Ascending aorta (tissue), 2 donors: Measurements from ENCODE around the gene PSMD2. TPM values are rescaled to one million over a fixed set of nuclear protein-coding genes. Genes with fewer than 3 reads are reported as not detected.

Experiments used
- DNase-seq, 2 donors: peaks; one replicate each; pipeline ENCODE4 v3.0.0-alpha.2; 2019; ENCODE audit warnings: low spot score in 2 of 2
- H3K27ac ChIP-seq, 2 donors: fragments of 200-600 bp; sonication (generic); one replicate each; pipeline ENCODE4 v1.5.1; 2016 to 2017; ENCODE audit warnings: mild to moderate bottlenecking in 1 of 2
- H3K27me3 ChIP-seq: fragments of 200-600 bp; sonication (generic); one replicate; pipeline ENCODE4 v1.5.1; 2017
- H3K36me3 ChIP-seq, 2 donors: fragments of 200-600 bp; sonication (generic); one replicate each; pipeline ENCODE4 v1.5.1; 2016
- H3K4me1 ChIP-seq, 2 donors: fragments of 200-600 bp; sonication (generic); one replicate each; pipeline ENCODE4 v1.5.1; 2016 to 2017; ENCODE audit warnings: mild to moderate bottlenecking in 1 of 2
- H3K4me3 ChIP-seq, 2 donors: fragments of 200-600 bp; sonication (generic); one replicate each; pipeline ENCODE4 v1.5.1; 2016 to 2017; ENCODE audit warnings: mild to moderate bottlenecking in 1 of 2
- H3K9me3 ChIP-seq, 2 donors: fragments of 200-600 bp; sonication (generic); one replicate each; pipeline ENCODE4 v1.5.1; 2016
- intact Hi-C: fragments of 100-400 bp; cut with DNase I; formaldehyde crosslinking; loops from one replicate; pipeline ENCODE4 v1.15.1; 2023
- total RNA-seq: library from RNA; depleted of rRNA; stranded (reverse); fragments of >200 nt; gene quantifications from one replicate; pipeline ENCODE4 v1.1.0, GENCODE V29; 2016
- TF ChIP-seq, protein P1 (sequence below), 3 experiments: fragments of 200-600 bp in 2 of 3; fragments of 450-650 bp in 1 of 3; sonication (generic) in 2 of 3; IDR thresholded peaks; one replicate each; pipeline ENCODE4 v1.5.1; 2016 to 2019; ENCODE audit warnings: antibody characterized with exemption in 3 of 3, mild to moderate bottlenecking in 1 of 3, moderate library complexity in 1 of 3

Gene PSMD2
- total RNA-seq, 1 donor from 2014 or later, result 151 TPM

- DNase-seq, result no peak
- Histone ChIP-seq H3K36me3 (peaks cover 12 to 21% of the 10 kb centered on the region in 2 donors), H3K9me3 (no peaks in the 10 kb centered on the region), H3K27ac (peak overlapping the region; percentile 95 to 98), H3K4me3 (peak overlapping the region; percentile 76 to 79), H3K27me3 (no peaks in the 10 kb centered on the region), H3K4me1 (peaks cover 25 to 43% of the 10 kb centered on the region in 2 donors)
- intact Hi-C loops, result loop anchor here (1.0 to 10.0 kb wide), 3 partner anchors 47 to 969 kb away; partner anchors contain the start of genes ALG3 and EEF1AKMT4
- TF ChIP-seq, protein P1, sequence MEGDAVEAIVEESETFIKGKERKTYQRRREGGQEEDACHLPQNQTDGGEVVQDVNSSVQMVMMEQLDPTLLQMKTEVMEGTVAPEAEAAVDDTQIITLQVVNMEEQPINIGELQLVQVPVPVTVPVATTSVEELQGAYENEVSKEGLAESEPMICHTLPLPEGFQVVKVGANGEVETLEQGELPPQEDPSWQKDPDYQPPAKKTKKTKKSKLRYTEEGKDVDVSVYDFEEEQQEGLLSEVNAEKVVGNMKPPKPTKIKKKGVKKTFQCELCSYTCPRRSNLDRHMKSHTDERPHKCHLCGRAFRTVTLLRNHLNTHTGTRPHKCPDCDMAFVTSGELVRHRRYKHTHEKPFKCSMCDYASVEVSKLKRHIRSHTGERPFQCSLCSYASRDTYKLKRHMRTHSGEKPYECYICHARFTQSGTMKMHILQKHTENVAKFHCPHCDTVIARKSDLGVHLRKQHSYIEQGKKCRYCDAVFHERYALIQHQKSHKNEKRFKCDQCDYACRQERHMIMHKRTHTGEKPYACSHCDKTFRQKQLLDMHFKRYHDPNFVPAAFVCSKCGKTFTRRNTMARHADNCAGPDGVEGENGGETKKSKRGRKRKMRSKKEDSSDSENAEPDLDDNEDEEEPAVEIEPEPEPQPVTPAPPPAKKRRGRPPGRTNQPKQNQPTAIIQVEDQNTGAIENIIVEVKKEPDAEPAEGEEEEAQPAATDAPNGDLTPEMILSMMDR (IDR thresholded peaks at IDR 0.05), result no peak
Observed at GRCh38 chr3:184315543-184315867, 16.5 kb downstream of the PSMD2 start.

DNA sequence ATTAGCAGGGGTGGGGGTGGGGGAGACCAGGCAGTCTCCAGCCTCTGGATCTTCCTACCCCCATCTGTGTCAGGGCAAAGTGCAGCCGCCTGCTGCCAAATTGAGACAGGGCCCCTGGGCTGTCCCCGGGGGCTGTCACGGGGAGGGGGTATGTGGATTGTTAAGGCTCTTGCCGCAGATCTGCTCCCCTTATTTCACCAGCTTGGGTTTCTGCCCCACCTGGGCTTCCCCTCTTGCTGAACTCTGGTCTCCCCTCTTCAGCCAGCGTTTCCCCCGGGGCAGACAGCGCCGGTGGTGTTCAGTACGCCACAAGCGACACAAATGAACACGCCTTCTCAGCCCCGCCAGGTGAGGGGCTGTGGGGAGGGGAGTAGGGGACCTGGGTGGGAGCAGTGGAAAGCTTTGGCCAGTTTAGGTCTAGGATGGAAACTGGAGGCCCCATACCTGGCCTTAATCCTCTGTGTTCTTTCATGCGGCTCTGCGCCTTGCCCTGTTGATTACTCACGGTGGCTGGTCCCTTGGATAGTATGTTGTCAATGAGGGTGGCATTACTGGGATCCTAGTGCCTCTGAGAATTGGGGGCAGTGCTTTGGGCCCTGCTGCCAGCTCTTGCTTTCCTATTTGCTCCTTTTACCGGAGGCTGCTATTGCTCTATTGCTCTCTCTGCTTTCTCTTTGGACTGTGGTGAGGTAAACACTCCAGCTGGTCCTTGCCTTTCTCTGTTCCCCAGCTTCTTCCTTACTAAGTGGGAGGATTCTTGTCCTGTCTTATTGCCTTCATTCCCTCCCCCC, 17.0 kb downstream of the PSMD2 start:
- TF ChIP-seq, protein P1 (IDR thresholded peaks at IDR 0.05), result no peak
- Histone ChIP-seq H3K27me3 (no peaks in the 10 kb centered on the region), H3K4me1 (peaks cover 30 to 48% of the 10 kb centered on the region in 2 donors), H3K9me3 (no peaks in the 10 kb centered on the region), H3K27ac (peak overlapping the region; percentile 95 to 98), H3K4me3 (peak overlapping the region; percentile 76 to 79), H3K36me3 (peaks cover 17 to 27% of the 10 kb centered on the region in 2 donors)
- no peak for DNase-seq
- intact Hi-C loops, result loop anchor here (1.0 to 10.0 kb wide), 3 partner anchors 46 to 969 kb away; partner anchors contain the start of genes ALG3 and EEF1AKMT4

GRCh38 chr3:184316792-184317191, 17.8 kb downstream of the PSMD2 start:
- TF ChIP-seq, protein P1 (IDR thresholded peaks at IDR 0.05), result no peak
- Histone ChIP-seq H3K4me3 (peak overlapping the region; percentile 76 to 79), H3K9me3 (no peaks in the 10 kb centered on the region), H3K36me3 (peaks cover 24 to 34% of the 10 kb centered on the region in 2 donors), H3K4me1 (peaks cover 30 to 48% of the 10 kb centered on the region in 2 donors), H3K27ac (peak overlapping the region; percentile 95 to 98), H3K27me3 (no peaks in the 10 kb centered on the region)
- intact Hi-C loops, result loop anchor here (10.0 kb wide), 1 partner anchor 968 kb away; no protein-coding TSS in a partner anchor
- no peak for DNase-seq

GRCh38 chr3:184317201-184317600, 18.2 kb downstream of the PSMD2 start:
- H3K27ac ChIP-seq, result peak overlapping the region; percentile 21 to 95
- TF ChIP-seq, protein P1 (IDR thresholded peaks at IDR 0.05), result no peak
- DNase-seq, result no peak
- H3K27me3 ChIP-seq, result no peaks in the 10 kb centered on the region
- H3K9me3 ChIP-seq, result no peaks in the 10 kb centered on the region
- peaks cover 28 to 38% of the 10 kb centered on the region in 2 donors for H3K36me3 ChIP-seq
- H3K4me1 ChIP-seq, result peaks cover 30 to 48% of the 10 kb centered on the region in 2 donors
- intact Hi-C loops, result loop anchor here (10.0 kb wide), 1 partner anchor 968 kb away; no protein-coding TSS in a partner anchor
- peak overlapping the region in 1 of 2 donors; percentile 79 for H3K4me3 ChIP-seq

DNA sequence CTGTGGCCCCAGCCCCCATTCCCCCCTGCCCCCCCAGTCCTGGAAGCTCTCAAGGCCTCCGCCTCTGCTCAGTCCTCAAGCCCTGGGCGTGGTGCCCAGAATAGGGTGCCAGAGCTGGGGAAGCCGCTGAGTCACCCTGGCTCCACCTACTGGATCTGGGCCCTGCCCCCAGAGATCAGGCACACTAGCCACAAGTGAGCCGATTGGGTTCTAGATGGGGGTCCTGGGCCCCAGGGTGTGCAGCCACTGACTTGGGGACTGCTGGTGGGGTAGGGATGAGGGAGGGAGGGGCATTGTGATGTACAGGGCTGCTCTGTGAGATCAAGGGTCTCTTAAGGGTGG, 21.0 kb downstream of the PSMD2 start:
- Histone ChIP-seq H3K4me1 (peaks cover 30 to 43% of the 10 kb centered on the region in 2 donors), H3K4me3 (peak overlapping the region; percentile 52 to 79), H3K9me3 (no peaks in the 10 kb centered on the region), H3K27me3 (no peaks in the 10 kb centered on the region), H3K36me3 (peaks cover 57 to 67% of the 10 kb centered on the region in 2 donors), H3K27ac (peak overlapping the region; percentile 90 to 95)
- peak; percentile 93 to 98 for DNase-seq
- TF ChIP-seq, protein P1 (IDR thresholded peaks at IDR 0.05), result no peak
- intact Hi-C loops, result loop anchor here (1.0 kb wide), 1 partner anchor 15 kb away; no protein-coding TSS in a partner anchor
